ENCODE results near the gene PNMA8A.

DNA sequence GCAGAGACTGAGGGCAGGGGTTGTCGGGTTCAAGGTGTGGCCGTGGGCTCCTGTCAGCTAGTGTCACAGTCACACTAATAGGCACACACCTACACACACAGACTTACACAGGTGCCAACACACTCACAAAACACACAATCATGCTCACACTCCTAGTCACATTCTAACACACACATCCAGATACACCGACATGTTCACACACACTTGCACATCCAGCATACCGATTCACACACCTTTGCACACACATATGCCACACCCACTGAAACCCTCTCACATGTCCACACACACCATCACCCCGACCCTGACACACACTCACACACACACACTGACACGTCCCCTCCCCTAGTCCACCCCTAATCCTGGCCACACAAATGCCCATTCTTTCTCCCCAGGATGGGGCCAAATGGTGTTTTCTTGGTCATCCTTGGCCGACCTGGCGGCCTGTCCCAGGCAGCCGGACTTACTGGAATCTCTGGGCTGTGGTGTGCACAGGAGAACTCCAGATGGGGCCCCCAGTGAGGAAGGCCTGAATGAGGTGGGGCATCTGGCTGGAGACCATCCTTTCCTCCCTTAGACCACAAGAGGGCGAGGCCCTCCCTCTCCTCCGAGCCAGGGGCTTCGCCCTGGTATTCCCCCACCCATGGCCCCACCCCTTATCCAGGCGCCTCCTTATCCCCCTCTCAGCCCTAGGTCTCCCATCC is 43.4 kb upstream of the PNMA8A start:
- no peak for TF ChIP-seq CTCF (IDR thresholded peaks at IDR 0.05; ENCODE audit: poor library complexity, severe bottlenecking)
- TF ChIP-seq POLR2AphosphoS5 (IDR thresholded peaks at IDR 0.05), result no peak
- TF ChIP-seq EZH2 (IDR thresholded peaks at IDR 0.05; ENCODE audit: borderline replicate concordance, insufficient read depth, low read length, poor library complexity, severe bottlenecking), result no peak
- no peak for TF ChIP-seq SMC3 (conservative IDR thresholded peaks at IDR 0.05; ENCODE audit: poor library complexity)
- TF ChIP-seq TAF1 (IDR thresholded peaks at IDR 0.05; ENCODE audit: low read depth), result no peak
- TF ChIP-seq EP300 (conservative IDR thresholded peaks at IDR 0.05; ENCODE audit: poor library complexity, severe bottlenecking), result no peak
- no peak for TF ChIP-seq MXI1 (conservative IDR thresholded peaks at IDR 0.05; ENCODE audit: poor library complexity, severe bottlenecking)
- TF ChIP-seq, protein P1, sequence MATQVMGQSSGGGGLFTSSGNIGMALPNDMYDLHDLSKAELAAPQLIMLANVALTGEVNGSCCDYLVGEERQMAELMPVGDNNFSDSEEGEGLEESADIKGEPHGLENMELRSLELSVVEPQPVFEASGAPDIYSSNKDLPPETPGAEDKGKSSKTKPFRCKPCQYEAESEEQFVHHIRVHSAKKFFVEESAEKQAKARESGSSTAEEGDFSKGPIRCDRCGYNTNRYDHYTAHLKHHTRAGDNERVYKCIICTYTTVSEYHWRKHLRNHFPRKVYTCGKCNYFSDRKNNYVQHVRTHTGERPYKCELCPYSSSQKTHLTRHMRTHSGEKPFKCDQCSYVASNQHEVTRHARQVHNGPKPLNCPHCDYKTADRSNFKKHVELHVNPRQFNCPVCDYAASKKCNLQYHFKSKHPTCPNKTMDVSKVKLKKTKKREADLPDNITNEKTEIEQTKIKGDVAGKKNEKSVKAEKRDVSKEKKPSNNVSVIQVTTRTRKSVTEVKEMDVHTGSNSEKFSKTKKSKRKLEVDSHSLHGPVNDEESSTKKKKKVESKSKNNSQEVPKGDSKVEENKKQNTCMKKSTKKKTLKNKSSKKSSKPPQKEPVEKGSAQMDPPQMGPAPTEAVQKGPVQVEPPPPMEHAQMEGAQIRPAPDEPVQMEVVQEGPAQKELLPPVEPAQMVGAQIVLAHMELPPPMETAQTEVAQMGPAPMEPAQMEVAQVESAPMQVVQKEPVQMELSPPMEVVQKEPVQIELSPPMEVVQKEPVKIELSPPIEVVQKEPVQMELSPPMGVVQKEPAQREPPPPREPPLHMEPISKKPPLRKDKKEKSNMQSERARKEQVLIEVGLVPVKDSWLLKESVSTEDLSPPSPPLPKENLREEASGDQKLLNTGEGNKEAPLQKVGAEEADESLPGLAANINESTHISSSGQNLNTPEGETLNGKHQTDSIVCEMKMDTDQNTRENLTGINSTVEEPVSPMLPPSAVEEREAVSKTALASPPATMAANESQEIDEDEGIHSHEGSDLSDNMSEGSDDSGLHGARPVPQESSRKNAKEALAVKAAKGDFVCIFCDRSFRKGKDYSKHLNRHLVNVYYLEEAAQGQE (IDR thresholded peaks at IDR 0.05; ENCODE audit: borderline replicate concordance), result no peak
- no peak for TF ChIP-seq RAD21 (conservative IDR thresholded peaks at IDR 0.05)

Measured in neural cell (in vitro differentiated cells).